ENCODE data around the gene GRB2.

DNA sequence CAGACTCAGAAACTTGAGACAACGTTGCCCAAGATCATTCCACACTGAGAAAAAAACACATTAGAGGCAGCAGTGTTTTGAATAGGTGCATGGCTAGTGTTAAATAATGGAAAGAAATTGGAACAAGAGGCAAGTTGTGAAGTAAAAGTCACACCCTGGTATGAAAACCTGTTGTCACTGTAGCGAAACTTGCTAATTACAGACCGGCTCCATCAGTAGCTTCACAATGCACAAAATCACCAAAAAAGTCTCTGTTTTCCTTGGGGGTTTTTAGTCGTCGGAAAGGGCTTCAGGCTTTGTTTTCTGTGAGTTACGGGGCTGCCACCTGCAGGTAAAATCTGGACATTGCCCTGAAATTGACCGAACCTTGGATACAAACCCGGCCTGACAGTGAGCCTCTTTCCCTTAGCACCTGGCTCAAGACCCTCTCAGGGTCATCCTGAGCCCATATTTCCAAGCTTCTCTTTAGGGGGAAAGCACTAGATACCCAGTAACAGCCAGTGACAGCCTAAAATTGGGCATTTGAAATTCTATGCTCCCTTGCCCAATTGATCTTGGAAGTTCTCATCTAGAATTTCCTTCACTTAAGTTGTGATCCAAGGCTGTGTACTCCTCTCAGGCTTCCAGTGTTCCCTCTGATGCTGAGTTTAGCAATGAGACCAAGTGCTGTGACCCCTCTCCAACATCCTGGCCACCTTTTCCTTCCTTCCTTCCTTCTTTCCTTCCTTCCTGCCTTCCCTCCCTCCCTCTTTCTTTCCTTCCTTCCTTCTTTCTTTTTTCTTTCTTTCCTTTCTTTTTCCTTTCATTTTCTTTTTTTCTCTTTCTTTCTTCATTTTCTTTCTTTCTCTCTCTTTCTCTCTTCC is 7.2 kb upstream of the GRB2 start:
- no peak for TF ChIP-seq SMAD3 (CRISPR knock-in tag; IDR thresholded peaks at IDR 0.05; ENCODE audit: borderline replicate concordance)
- TF ChIP-seq, protein P1, sequence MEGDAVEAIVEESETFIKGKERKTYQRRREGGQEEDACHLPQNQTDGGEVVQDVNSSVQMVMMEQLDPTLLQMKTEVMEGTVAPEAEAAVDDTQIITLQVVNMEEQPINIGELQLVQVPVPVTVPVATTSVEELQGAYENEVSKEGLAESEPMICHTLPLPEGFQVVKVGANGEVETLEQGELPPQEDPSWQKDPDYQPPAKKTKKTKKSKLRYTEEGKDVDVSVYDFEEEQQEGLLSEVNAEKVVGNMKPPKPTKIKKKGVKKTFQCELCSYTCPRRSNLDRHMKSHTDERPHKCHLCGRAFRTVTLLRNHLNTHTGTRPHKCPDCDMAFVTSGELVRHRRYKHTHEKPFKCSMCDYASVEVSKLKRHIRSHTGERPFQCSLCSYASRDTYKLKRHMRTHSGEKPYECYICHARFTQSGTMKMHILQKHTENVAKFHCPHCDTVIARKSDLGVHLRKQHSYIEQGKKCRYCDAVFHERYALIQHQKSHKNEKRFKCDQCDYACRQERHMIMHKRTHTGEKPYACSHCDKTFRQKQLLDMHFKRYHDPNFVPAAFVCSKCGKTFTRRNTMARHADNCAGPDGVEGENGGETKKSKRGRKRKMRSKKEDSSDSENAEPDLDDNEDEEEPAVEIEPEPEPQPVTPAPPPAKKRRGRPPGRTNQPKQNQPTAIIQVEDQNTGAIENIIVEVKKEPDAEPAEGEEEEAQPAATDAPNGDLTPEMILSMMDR (IDR thresholded peaks at IDR 0.05) = peak; percentile 65
- TF ChIP-seq JUN (CRISPR knock-in tag; IDR thresholded peaks at IDR 0.05) = no peak
- TF ChIP-seq FOXP4 (CRISPR knock-in tag; IDR thresholded peaks at IDR 0.05) = no peak
- no peak for TF ChIP-seq FOXP1 (CRISPR knock-in tag; IDR thresholded peaks at IDR 0.05; ENCODE audit: borderline replicate concordance)
- TF ChIP-seq ZNF423 (CRISPR knock-in tag; IDR thresholded peaks at IDR 0.05) = no peak
- no peak for TF ChIP-seq GABPB1 (CRISPR knock-in tag; IDR thresholded peaks at IDR 0.05)
- TF ChIP-seq ZNF138 (CRISPR knock-in tag; conservative IDR thresholded peaks at IDR 0.05) = no peak
